ENCODE data around the gene RPTOR.
"Not testable (repeated sequence)": the region's sequence is repeated elsewhere in the genome, so short reads cannot be mapped to it uniquely, and the experiment has no call there.

Gene RPTOR

GRCh38 chr17:80544655-80545498 lies at the start of gene RPTOR:
RPTOR (plus strand) TSS chr17:80544838; CDS start chr17:80545630, 792 bp downstream.
- DNase-seq: peak; percentile 79 to 93

- DNase-seq: no peak
These were observed 46.9 kb upstream of the RPTOR start for GRCh38 chr17:80497726-80498241.

GRCh38 chr17:80498242-80498919 lies 46.3 kb upstream of the RPTOR start:
- DNase-seq: no peak

- no peak for DNase-seq
These were observed 45.7 kb upstream of the RPTOR start for GRCh38 chr17:80498920-80499410.

GRCh38 chr17:80499560-80499959 lies 45.1 kb upstream of the RPTOR start:
- no peak for DNase-seq

- DNase-seq: no peak
These were observed 44.5 kb upstream of the RPTOR start for GRCh38 chr17:80499961-80500665.

DNA sequence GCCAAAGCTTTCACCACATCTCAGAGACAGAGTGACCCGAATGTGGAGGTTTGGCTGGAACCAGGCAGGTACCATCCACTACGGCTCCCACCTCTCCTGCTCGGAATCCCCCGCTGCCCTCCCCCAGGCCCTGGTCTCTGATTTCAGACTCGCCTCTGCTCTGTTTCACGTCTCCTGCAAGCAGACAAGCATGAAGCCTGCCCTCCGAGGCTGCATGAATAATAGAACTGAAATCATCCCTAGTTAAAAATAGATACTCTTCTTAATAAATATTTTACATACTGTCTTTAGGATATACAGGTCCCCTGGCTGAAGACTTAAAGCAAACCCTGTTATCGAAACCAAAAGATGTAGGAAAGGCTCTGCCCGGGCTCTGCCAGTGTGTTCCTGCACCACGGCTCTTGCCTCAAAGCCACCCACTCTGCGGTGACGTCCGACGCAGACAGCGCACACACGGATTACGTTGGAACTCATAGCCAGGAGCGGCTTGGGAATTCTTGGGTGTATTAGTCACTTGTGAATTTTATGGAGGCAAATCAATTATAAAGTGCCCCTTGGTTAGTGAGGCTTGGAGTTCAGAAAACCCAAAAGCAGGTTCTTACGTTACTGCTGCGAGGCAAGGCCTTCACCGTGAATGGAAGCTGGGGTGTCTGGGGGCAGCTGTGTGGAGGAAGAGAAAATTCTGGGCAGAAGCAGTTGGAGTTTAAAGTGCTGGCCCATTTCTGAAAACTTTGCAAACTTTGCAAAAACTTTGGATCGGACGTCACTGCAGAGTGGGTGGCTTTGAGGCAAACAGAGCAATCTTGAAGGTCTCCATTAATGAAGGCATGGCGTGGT lies 42.7 kb upstream of the RPTOR start:
- DNase-seq: no peak

DNA sequence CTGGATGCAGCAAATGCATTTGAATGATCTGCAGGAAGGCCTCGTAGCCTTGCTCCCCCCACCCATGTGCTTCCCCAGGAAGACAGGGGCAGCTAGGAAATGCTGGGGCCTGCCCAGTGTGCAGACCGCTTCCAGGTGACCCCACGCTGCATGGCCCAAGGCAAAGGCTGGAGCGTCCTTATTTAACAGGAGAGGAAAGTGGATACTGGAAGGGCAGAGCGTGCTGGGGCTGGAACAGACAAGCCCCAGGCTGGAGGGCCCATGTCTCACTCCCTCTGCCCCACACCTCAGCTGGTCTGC lies 42.1 kb upstream of the RPTOR start:
- no peak for DNase-seq

- no peak for DNase-seq
These were observed 41.6 kb upstream of the RPTOR start for GRCh38 chr17:80503031-80503430.

- DNase-seq: no peak
These were observed 40.7 kb upstream of the RPTOR start for GRCh38 chr17:80503921-80504320.

- no peak for DNase-seq
These were observed 39.8 kb upstream of the RPTOR start for GRCh38 chr17:80504686-80505413.

DNA sequence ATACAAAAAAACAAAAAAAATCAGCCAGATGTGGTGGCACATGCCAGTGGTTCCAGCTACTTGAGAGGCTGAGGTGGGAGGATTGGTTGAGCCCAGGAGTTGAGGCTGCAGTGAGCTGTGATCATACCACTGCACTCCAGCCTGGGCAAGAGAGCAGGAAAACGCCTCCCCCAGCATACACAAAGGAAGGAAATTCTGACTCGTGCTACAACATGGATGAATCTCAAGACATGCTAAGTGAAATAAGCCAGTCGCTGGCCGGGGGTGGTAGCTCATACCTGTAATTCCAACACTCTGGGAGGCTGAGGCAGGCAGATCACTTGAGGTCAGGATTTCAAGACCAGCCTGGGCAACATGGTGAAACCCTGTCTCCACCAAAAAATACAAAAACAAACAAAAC lies 37.5 kb upstream of the RPTOR start:
- not testable (repeated sequence) for DNase-seq

- no peak for DNase-seq
These were observed 36.7 kb upstream of the RPTOR start for GRCh38 chr17:80507965-80508364.

GRCh38 chr17:80509311-80509710 lies 35.3 kb upstream of the RPTOR start:
- no peak for DNase-seq

- no peak for DNase-seq
These were observed 34.5 kb upstream of the RPTOR start for GRCh38 chr17:80510132-80510531.

DNA sequence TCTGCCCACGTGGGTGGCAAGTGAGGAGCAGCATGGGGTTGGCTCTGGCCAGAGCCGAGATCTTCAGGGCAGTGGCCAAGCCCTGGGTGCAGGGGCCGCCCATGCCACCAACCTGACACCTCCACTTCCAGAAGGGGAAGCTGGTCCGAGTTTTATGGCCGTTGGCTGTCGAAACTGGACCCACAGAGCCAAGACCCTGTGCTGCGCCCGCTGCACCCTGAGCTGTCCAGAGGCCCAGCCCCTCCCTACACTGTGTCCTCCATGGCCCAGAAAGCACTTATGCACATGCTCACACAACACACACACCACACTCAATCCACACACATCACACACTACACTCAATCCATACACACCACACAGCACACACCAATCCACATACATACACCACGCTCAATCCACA lies 33.9 kb upstream of the RPTOR start:
- DNase-seq: no peak

DNA sequence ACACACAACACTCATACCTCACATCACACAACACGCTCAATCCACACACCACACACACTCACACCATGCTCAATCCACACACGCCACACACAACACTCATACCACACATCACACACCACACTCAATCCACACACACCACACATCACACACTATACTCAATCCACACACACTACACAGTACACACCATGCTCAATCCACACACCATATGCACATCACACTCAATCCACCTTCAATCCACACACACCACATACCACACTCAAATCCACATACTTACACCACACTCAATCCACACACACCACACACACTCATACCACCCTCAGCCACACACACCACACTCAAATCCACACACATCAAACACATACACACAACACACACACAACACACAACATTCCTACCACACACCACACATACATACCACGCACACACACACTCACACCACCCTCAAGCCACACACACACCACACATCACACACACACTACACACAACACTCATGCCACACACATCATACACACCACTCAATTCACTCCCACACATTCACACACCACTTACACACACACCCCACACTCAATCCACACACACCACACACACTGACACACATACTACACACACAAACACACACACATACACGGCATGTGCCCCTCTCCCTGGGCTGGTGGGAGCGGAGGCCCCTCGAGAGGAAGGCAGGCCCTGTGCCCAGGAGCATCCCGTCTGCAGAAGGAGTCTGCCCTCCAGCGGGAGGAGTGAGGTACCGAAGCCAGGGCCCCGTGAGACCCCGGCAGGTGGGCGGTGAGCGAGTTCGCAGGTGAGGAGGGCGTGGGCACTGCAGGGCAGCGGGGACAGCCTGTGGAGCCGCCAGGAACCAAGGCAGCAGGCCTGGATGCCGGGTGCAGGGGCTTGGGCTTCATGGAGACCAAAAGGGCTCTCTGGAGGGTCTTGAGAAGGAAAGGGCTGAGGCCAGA lies 33.1 kb upstream of the RPTOR start:
- no peak for DNase-seq

DNA sequence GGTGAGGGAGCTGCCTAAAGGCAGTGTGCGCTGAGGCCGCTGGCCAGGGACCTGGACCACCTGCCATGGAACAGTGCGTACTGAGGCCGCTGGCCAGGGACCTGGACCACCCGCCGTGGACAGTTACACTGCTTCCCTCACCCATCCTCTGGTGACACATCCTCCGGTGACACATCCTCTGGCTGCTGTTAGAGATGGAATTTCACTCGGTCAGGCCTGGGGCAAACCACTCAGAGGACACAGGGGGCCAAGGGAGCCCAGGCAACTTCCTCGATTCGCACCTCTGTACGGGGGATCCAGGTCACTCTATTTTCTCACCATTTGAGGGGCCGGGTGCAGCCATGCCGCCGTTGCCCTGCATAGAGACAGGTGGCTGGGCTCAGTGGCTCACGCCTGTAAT lies 32.4 kb upstream of the RPTOR start:
- no peak for DNase-seq

- DNase-seq: no peak
These were observed 31.4 kb upstream of the RPTOR start for GRCh38 chr17:80513201-80513600.

GRCh38 chr17:80513892-80514291 lies 30.7 kb upstream of the RPTOR start:
- DNase-seq: no peak

All from inflammatory macrophage treated with lipopolysaccharide for 1 hour (primary cell).